Measurements from ENCODE around the gene CFAP73.
A peak's percentile ranks its signal among the peaks of the same experiment; 100 is the strongest.
"Not testable (repeated sequence)": the region's sequence is repeated elsewhere in the genome, so short reads cannot be mapped to it uniquely, and the experiment has no call there.

CFAP73 gene

DNA sequence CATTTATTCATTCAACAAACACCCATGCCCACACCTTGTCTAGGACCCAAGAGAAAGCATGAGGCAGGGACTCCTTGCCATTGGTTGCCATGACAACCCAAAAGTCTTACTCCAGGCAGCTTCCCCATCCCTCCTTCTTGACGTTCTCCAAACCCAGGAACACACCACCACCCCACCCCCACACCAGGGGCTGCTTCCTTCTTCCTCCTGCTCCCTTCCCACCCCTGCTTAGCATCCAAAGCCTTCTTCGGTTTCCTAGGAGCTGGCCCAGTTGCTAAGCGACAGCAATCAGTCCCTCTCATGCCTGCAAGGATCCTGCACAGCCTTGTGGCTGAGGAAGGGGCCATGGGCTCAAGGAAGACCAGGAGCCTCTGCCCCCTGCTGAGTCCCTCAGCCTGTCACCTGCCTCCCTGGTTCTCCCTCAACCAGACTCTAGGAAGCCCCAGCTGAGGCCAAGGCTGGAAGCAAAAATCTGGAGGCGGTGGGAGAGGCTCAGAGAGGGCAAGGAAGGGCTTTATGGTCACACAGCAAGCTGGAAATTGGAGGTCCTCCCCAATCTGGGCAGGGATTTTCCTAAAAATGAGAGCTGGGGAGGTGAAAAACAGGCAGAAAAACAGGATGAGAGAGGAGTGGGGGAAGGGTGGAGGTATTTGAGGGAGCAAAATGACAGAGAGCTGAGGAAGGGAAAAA is 29.4 kb upstream of the CFAP73 start:
- no peak for DNase-seq (ENCODE audit: low read depth in 2 of 2)

DNA sequence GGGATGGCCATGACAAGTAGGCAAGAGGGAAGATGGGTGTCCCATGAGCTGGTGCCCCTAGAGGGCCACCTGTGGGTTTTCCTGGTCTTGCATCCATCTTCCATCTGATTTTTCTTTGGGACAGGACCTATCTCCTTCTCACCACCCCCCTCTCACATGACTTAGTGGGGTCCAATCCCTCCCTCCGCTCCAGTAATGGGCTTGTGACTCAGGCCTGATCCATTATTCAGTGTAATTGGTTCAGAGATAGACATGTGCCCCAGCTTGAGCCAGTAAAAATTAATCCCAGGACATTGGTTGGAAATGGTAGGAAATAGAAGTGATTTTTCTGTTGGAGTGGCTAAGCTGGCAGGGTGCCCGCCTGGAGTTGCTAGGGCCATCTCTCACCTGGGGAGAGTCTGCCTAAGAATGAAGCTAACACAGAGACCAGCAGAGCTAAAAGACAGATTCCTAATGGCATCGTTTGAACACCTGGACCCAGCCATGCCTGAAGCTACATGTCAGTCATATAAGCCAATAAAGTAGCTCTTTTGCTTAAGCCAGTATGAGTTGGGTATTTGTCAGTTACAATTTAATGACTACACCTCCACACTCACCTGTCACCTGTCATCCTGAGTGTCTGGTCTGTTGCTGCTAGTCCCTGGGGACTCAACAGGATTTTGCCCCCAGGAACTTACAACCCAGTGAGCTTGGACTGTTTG is 28.7 kb upstream of the CFAP73 start:
- no peak for DNase-seq (ENCODE audit: low read depth in 2 of 2)

DNA sequence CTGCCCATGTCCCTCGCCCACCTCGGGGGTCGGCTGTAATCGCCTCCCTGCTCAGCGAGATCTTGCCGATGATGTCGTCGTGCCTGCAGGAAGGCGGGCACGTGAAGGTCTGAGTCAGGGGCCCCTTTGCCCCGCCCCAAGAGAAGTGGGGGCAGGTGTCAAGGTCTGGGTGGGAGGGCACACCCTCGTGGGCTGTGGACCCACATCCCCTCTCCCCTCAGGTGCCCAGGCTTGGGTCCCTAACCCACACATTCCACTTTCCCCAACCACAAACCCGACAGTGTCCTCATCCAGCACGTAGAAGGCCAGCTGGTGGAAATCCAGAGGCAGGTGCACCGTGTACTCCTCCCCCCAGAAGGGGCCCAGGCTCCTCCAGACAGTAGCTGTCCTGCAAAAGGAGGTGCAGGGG is 21.7 kb upstream of the CFAP73 start:
- no peak for DNase-seq (ENCODE audit: low read depth in 2 of 2)

DNA sequence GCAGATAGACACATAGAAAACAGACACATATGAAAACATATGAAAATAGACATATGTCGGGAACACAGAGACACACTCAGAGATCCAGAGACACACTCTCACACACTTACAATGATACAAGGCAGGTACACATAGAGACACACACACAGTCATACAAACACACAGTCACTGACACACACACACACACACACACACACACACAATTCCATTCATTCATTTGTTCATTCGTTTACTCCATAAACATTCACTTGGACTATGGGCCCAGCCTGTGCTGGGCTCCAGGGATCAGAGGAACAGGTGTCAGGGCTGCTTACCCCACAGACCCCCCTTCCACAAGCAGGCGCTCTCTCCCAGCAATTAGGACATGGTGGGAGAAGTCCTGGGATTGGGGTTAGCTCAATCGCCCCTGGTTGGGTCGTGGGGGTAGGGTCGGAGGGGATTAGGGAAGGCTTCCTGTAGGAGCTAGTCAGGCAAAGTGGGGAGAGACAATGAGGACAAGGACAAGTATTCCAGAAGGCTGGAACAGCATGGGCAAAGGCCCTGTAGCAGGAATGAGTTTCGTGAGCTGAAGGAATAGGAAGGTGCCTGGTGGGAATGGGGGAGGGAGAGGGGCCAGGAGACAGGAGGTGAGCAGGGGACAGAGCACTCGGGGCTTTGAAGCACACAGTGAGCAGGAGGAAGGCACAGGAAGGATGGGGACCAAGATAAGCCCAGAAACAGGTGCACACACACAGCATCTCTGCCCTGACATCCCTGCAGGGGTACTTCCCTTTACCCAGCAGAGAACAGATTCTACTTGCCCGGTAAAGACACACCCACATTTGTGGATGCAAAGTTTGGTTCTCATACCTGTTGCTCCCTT is 20.5 kb upstream of the CFAP73 start:
- DNase-seq (ENCODE audit: low read depth in 2 of 2) = no peak

DNA sequence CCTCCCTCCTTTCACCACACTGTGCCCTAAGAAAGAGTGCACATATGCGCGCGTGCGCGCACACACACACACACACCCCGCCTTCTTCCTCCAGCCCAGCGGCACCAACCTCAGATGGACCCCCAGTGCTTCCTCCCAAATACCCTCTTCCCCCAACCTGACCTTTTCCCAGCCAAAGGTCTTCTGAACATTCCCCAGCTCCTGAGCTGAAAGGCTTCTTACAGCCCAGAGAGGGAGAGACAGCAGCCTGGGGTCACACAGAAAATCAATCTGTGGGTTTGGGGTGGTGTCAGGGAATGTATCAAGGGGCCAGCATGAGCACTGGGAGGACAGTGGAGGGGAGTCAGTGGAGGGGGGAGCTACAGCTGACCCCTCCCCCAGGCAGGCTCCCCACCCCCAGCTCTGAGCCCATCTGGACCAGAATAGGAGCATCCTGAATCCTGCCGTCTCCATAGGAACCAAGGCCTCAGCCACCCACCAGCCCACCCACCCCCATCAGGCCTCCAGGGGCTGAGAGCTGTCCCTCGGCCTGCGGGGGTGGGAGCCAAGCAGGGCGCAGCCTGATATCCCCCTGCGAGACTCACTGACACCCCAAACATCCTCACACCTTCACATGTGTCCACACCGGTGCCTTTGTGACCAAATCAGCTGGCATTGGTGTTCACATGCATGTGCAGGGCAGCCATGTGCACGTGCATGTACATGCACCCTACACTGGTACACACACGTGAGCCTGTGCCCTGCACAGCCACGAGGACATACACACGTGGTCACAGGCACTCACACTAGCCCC is 19.7 kb upstream of the CFAP73 start:
- DNase-seq (ENCODE audit: low read depth in 2 of 2) = no peak

DNA sequence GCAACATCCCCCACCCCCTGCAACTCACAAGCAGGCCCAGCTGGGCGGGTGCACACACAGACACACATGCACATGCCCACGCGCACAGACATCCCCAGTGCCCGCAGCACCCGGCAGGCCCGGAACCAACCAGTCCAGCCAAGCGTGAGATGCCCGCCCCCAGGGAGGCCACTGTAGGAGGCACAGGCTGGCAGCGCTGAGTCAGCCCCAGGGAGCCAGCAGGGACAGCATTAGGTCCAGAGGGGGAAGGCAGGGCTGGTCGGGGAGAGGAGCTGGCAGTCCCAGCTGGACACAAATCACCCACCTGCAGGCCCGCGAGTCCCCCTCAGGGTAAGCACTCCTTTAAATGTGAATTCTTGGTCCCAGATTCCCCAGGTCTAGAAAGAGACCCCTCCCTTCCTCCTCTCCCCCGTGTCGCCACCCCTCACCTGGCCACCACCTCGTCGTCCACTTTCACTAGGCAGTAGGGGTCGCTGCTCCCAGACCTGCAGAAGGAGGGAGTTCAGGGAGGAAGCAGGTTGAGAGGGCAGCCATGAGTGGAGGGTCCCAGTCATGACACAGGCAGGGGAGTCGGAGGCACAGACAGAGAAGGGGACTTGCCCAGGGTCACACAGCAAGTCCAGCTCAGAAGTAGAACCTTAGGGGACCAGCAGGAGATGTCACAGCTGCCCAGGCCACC is 18.9 kb upstream of the CFAP73 start:
- DNase-seq (ENCODE audit: low read depth in 2 of 2) = no peak

DNA sequence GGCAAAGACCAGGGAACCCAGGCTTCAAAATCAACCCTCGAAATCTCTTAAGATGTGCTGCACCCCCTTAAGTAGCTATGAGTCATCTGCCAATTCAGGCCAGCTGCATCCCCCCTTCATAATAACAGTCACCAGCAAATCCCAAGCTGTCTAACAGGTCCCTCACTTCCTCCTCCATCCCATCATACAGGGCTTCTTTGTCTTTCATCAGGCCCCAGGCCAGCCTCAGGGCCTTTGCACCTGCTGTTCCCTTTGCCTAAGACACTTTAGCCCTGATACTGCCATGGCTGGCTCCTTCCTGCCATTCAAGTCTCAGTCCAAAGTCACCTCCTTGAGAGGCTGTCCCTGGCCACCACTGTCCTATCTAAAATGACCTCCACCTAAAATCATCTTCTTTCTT is 18.0 kb upstream of the CFAP73 start:
- DNase-seq (ENCODE audit: low read depth in 2 of 2) = no peak

DNA sequence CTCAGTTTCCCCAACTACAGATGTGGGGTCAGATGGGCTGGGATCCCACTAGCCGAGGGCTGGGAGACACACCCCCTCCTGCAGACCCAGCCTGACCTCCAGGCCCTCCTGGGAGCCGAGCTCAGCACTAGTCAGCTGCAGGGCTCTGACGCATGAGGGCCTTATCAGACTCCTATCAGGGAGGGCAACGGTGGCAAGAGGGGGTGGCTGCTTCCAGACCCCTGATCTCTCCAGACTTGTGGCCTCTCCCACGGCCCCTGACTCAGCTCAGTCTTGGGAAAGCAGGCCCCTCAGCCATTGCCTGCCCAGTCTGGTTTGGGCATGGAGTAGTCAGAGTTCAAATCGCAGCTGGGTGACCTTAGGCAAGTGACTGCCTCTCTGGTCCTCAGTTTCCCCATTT is 16.5 kb upstream of the CFAP73 start:
- DNase-seq (ENCODE audit: low read depth in 2 of 2) = no peak

DNA sequence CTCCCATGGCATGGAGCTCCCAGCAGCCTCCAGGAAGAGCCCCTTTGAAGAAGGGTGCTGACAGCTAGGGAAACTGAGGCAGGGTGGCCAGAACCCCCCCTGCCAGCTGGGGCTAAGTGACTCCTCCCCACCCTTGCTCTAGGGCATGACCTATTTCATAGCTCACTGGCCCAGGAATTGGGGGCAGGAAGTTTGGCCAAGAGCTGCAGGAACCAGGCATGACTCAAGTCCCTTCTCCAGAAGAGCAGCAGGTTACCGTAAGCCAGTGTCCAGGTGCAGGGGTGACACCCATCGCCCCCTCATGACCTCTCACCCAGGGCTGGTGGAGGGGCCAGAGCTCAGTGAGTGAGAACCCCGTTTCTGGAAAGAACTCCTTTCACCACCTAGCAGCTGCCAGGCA is 15.9 kb upstream of the CFAP73 start:
- DNase-seq (ENCODE audit: low read depth in 2 of 2) = no peak

DNA sequence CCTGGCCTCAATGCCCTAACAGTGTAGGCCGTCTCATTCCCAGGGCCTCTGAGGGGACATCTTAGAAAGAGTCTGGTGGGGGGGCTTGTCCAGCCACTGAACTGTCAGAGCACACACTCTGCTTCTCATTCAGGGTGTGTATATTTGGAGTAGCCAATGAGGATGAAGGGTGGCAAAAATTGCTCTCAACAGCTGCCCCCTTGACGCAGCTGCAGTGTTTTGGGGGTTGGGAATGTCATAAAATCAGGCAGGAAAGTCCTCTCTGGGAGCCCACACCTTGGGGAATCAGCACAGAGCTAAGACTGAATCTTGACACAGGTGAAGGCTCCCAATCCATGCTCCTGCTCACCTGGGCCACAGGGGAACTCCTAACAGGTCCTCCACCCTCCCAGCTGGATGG is 15.5 kb upstream of the CFAP73 start:
- no peak for DNase-seq (ENCODE audit: low read depth in 2 of 2)

DNA sequence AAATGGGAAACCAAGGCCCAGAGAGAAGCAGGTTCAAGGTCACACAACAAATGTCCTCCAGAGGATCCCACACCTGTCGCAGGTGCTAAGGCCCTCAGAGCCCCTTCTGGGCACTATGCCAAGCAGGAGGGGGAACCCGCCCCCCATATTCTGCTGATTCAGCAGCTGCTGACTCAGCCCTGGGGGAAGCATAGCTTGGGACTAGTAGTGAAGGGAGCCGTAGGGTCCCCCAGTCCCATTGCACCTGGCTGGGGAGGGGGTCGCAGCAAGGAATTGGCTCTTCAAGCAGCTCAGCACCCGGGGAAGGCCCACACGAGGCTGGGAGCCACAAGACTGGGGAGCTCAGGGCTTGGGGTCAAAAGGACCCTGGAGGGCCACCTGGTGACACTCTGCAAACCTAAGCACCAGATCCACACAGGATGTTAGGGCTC is 15.0 kb upstream of the CFAP73 start:
- no peak for DNase-seq (ENCODE audit: low read depth in 2 of 2)

DNA sequence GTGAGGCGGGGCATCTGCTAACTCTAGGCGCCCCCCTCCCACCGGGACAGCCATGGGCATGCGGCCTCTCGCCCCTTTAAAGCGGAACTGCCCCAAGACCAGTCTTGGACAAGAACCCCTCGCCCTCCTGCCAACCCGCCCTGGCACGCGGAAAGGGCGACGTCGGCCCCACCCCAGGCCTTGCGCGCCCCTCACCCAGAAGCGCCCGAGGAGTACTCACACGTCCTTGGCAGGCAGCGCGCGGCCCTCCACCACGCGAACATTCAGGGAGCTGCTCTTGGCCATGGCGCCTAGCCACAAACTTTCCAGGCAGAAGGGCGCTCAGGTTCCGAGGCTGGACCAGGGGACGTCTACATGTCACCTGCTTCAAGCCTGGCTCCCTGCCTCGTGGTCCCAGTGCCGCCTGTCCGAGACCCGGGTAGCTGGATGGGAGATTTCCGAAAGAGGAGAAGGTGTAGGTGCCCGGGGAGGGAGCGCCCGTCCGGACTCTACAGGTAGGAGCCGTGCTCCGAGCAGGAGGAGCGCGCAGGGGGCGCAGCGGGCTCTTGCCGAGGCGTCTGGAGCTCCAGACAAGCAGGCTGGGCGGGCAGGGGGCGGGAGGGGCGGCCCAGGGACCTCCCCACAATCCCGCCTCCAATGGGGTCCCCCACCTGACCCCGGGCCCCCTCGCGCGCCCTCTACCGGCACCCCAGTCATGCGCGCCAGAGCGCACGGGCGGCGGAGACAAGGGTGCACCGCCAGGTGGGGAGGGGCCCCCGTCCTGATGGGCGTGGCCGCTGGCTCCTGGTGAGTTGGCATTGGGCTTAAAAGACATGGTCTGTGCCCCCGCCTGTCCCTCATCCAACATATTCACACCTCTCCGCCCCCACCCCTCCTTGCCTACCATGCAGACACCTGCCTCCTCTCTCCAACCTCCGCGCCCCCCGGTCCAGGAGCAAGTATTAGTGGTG is 14.1 kb upstream of the CFAP73 start, which contains the start of gene RASAL1:
Gene RASAL1 (minus strand): TSS at position 584 of the 950 bp plus-strand sequence. CDS start 299 bp downstream, at position 285.
- DNase-seq (ENCODE audit: low read depth in 2 of 2) = peak; percentile 38 to 45

DNA sequence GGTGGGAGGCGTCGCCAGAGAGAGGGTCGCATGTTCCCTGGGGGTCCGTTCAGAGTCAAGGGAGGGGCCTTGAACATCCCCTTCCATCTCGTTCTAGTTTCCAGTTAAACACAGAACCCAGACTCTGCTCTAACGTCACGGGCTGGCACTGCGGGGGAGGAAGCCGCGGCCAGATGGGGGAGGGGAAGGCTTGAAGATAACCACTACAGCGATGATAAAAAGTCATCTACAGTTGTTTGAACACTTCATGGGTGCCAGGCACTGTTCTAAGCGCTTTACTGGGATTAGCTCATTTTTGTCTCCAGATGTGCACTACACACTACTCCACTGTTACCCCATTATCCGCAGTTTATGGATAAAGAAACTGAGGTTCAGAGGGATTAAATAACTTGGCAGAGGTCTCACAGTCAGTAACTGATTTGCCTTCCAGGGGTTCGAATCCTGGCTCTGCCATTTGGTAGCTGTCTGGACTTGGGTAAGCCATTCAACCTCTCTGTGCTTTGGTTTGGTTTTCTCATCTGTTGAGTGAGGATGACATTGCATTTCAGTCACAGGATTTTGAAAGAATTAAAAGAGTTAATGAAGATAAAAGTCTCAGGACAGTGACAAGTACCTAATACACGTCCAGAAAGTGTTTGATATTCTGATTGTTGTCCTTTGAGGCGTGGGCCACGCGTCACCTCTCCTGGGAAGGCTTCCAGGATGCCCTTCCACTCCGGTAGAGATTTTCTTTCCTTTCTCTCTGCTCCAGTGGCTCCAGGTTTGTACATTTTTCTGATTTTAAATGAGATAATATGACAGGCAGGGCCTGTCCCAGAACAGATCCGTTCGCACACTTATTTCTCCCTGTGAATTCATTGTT is 13.2 kb upstream of the CFAP73 start:
- DNase-seq (ENCODE audit: low read depth in 2 of 2) = peak; percentile 14 to 30

DNA sequence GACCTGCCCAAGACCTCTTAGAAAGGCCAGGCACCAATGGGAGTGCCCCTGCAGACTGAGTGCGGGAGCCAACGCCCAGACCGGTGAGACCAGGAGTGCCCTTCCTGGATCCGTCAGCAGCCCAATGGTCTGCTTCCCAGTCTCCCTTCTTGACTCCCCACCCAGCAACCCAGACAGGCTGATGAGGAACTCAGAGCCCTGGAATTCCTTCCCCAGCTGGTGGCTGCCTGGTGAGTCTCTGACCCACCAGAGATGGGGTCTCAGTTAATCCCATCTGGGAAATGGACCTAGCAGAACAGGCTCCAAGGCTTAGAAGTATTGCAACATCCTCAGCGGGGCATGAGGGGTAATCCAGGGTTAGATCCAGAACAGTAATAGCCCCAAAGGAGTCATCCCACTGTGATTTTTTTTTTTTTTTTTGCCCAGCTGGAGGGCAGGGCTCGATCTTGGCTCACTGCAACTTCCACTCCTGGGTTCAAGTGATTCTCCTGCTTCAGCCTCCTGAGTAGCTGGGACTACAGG is 12.5 kb upstream of the CFAP73 start:
- no peak for DNase-seq (ENCODE audit: low read depth in 2 of 2)

DNA sequence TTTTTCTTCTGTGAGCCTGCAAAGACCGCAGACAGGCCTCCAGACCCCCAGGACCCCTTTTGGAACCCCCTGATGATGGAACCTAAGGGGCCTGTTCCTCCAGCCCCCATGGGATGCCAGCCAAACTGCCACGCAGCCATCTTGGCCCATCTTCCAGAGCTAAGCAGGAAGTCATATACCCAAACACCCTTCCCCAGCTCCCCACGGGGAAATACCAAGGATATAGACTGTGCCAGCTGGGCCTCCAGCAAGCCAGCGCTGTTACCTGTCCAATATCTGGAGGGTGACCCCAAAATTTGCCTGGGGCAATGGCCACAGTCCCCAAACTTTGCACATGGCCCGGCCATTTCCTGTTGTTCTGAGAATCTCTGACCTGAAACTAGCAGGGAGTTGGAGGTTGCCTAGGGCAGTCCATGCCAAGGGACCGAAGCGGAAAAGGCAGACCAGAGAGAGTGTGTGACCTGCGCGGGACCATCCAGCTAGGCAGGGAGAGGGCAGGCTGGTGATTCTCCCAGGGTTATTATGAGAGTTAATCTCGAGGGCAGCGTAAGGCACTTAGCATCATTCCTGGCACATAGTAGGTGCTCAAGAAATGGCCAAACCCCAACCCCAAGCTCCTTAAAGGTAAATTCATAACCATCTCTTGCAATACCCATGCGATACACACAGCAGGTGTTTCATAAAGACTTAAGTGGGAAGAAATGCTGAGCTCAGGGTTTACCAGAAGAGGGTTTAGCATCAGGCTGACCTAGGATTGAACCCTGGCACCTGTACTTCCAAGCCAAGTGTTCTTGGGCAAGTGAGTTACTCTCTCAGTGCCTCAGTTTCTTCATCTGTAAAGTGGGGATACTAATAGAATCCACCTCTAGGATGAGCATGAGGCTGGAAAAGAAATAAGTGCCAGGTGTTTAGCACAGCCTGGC is 11.4 kb upstream of the CFAP73 start:
- no peak for DNase-seq (ENCODE audit: low read depth in 2 of 2)

DNA sequence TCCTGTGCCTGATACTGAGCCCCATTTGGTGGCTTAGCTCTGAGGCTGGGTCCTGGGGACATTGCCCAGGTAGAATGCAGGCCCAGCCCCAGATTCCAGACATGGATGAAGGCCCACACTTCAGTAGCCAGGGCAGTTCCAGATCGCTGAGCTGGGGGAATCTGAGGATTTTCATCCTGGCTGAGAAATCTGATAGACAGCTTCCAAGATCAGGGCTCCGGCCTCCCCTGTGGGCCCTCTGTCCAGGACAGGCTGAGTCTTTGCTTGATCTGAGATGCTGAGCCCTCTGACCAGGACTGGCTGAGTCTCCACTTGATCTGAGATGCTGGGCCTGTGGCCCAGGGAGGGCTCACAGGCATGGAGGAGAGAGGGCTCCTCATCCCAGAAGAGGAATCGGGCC is 10.7 kb upstream of the CFAP73 start:
- no peak for DNase-seq (ENCODE audit: low read depth in 2 of 2)

DNA sequence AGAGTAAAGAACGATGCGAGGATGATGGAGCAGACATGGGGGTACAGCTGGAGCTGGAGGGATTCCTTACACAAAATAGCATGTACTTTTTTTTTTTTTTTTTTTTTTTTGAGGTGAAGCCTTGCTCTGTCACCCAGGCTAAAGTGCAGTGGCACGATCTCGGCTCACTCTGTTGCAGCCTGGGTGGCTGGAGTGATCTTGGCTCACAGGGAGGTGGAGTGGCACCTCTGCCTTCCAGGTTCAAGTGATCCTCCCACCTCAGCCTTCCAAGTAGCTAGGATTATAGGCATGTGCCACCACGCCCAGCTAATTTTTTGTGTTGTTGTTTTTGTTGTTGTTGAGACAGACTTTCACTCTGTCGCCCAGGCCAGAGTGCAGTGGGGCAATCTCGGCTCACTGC is 8.8 kb upstream of the CFAP73 start:
- DNase-seq (ENCODE audit: low read depth in 2 of 2) = no peak

DNA sequence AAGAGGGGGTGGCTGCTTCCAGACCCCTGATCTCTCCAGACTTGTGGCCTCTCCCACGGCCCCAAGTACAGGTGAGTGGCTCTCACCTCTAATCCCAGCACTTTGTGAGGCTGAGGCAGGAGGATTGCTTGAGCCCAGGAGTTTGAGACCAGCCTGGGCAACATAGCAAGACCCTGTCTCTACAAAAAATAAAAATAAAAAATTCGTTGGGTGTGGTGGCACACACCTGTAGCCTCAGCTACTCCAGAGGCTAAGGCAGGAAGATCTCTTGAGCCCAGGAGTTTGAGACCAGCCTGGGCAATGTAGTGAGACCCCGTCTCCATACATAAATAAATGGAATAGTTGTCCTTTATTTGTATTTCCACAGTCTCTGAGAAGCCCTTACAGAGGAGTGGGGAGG is 7.8 kb upstream of the CFAP73 start:
- not testable (repeated sequence) for DNase-seq (ENCODE audit: low read depth in 2 of 2)
